ENCODE results near the gene VAMP1. TPM values are rescaled to one million over a fixed set of nuclear protein-coding genes. Genes with fewer than 3 reads are reported as not detected.
"Not testable (repeated sequence)": the region's sequence is repeated elsewhere in the genome, so short reads cannot be mapped to it uniquely, and the experiment has no call there.

Gene VAMP1
- total RNA-seq, 4 donors from 2014 or later: 2.6 to 23.1 (median 17.7) TPM

GRCh38 chr12:6469092-6469491 is 1.4 kb downstream of the VAMP1 start:
- no peaks in the 10 kb centered on the region for H3K27me3 ChIP-seq
- peak overlapping the region; percentile 88 to 96 (median 90) for H3K27ac ChIP-seq
- in situ Hi-C loops (cut with MboI; ENCODE audit: low pct_ligation_motif_present in 1 of 4, low pct_unique_long_range_greater_than_20kb in 1 of 4, low sequenced_read_pairs in 3 of 4) (loop anchor here in 2 of 4 donors (5.0 to 25.0 kb wide), 2 partner anchors 47 to 132 kb away; partner anchors contain the start of gene TNFRSF1A (in 2 of the 2)), intact Hi-C loops (cut with DNase I; ENCODE audit: low total_unique reads) (loop anchor here (5.0 kb wide), 1 partner anchor 147 kb away; no protein-coding TSS in a partner anchor)
- DNase-seq: no peak
- no peaks in the 10 kb centered on the region for H3K9me3 ChIP-seq
- TF ChIP-seq POLR2A (IDR thresholded peaks at IDR 0.05) (no peak), CTCF (IDR thresholded peaks at IDR 0.05) (no peak), EP300 (IDR thresholded peaks at IDR 0.05; ENCODE audit: low read depth) (no peak), POLR2AphosphoS5 (IDR thresholded peaks at IDR 0.05) (no peak)
- peak overlapping the region in 1 of 4 donors; percentile 59 for H3K4me3 ChIP-seq
- WGBS, 2 donors (ENCODE audit: low coverage in 1 of 2): 60% methylated on average over 6 of the region's 6 CpGs; no CpG with 5 or more reads in 1 of the 2 donors
- peaks cover 8 to 48% (median 33%) of the 10 kb centered on the region in 4 donors for H3K4me1 ChIP-seq
- H3K36me3 ChIP-seq: peaks cover 0 to 15% (median 5%) of the 10 kb centered on the region in 4 donors

- H3K9me3 ChIP-seq: no peaks in the 10 kb centered on the region
- peak overlapping the region in 2 of 4 donors; percentile 13 to 90 for H3K27ac ChIP-seq
- peaks cover 0 to 17% (median 8%) of the 10 kb centered on the region in 4 donors for H3K36me3 ChIP-seq
- no peak for DNase-seq
- no peak overlapping the region for H3K4me3 ChIP-seq
- in situ Hi-C loops (cut with MboI; ENCODE audit: low pct_ligation_motif_present in 1 of 4, low pct_unique_long_range_greater_than_20kb in 1 of 4, low sequenced_read_pairs in 3 of 4) (loop anchor here in 2 of 4 donors (5.0 to 25.0 kb wide), 2 partner anchors 46 to 131 kb away; partner anchors contain the start of gene TNFRSF1A (in 2 of the 2)), intact Hi-C loops (cut with DNase I; ENCODE audit: low total_unique reads) (loop anchor here (5.0 kb wide), 1 partner anchor 146 kb away; no protein-coding TSS in a partner anchor)
- H3K4me1 ChIP-seq: peaks cover 8 to 54% (median 33%) of the 10 kb centered on the region in 4 donors
- TF ChIP-seq POLR2AphosphoS5 (IDR thresholded peaks at IDR 0.05) (no peak), EP300 (IDR thresholded peaks at IDR 0.05; ENCODE audit: low read depth) (no peak), POLR2A (IDR thresholded peaks at IDR 0.05) (no peak), CTCF (IDR thresholded peaks at IDR 0.05) (no peak)
- H3K27me3 ChIP-seq: no peaks in the 10 kb centered on the region
These were observed 2.2 kb downstream of the VAMP1 start for GRCh38 chr12:6468283-6468575.

- H3K27me3 ChIP-seq, H3K9me3 ChIP-seq, H3K4me3 ChIP-seq, DNase-seq: not testable (repeated sequence)
- Histone ChIP-seq H3K27ac (peak overlapping the region in 2 of 4 donors; percentile 13 to 90), H3K36me3 (peaks cover 0 to 21% (median 9%) of the 10 kb centered on the region in 4 donors), H3K4me1 (peaks cover 8 to 56% (median 33%) of the 10 kb centered on the region in 4 donors)
- in situ Hi-C loops (cut with MboI; ENCODE audit: low pct_ligation_motif_present in 1 of 4, low pct_unique_long_range_greater_than_20kb in 1 of 4, low sequenced_read_pairs in 3 of 4) (loop anchor here in 2 of 4 donors (5.0 to 25.0 kb wide), 2 partner anchors 45 to 130 kb away; partner anchors contain the start of gene TNFRSF1A (in 2 of the 2)), intact Hi-C loops (cut with DNase I; ENCODE audit: low total_unique reads) (loop anchor here (5.0 kb wide), 1 partner anchor 145 kb away; no protein-coding TSS in a partner anchor)
- WGBS, 2 donors (ENCODE audit: low coverage in 1 of 2): 80 to 87% methylated on average over 3 to 8 of the region's 9 CpGs
These were observed 2.8 kb downstream of the VAMP1 start for GRCh38 chr12:6467571-6468282.

GRCh38 chr12:6466751-6467150 is 3.7 kb downstream of the VAMP1 start:
- in situ Hi-C loops (cut with MboI; ENCODE audit: low pct_ligation_motif_present in 1 of 4, low pct_unique_long_range_greater_than_20kb in 1 of 4, low sequenced_read_pairs in 3 of 4): loop anchor here in 2 of 4 donors (5.0 to 25.0 kb wide), 2 partner anchors 44 to 129 kb away; partner anchors contain the start of gene TNFRSF1A (in 2 of the 2)
- not testable (repeated sequence) for H3K9me3 ChIP-seq, DNase-seq, H3K27ac ChIP-seq, H3K27me3 ChIP-seq, H3K4me3 ChIP-seq
- Histone ChIP-seq H3K36me3 (peaks cover 0 to 29% (median 10%) of the 10 kb centered on the region in 4 donors), H3K4me1 (peaks cover 12 to 62% (median 33%) of the 10 kb centered on the region in 4 donors)
- 87 to 100% methylated on average over 1 to 4 of the region's 4 CpGs for WGBS, 2 donors (ENCODE audit: low coverage in 1 of 2)
- intact Hi-C loops (cut with DNase I; ENCODE audit: low total_unique reads): loop anchor here (5.0 kb wide), 1 partner anchor 144 kb away; no protein-coding TSS in a partner anchor

GRCh38 chr12:6466184-6466573 is 4.3 kb downstream of the VAMP1 start:
- Histone ChIP-seq H3K9me3 (no peaks in the 10 kb centered on the region), H3K36me3 (peaks cover 0 to 29% (median 13%) of the 10 kb centered on the region in 4 donors)

More at GRCh38 chr12:6466184-6466573, 4.3 kb downstream of the VAMP1 start:
- intact Hi-C loops (cut with DNase I; ENCODE audit: low total_unique reads): loop anchor here (5.0 kb wide), 1 partner anchor 144 kb away; no protein-coding TSS in a partner anchor
- DNase-seq: no peak
- WGBS, 2 donors (ENCODE audit: low coverage in 1 of 2): 75 to 85% methylated on average over 4 to 5 of the region's 5 CpGs
- TF ChIP-seq POLR2A (IDR thresholded peaks at IDR 0.05): no peak
- TF ChIP-seq POLR2AphosphoS5 (IDR thresholded peaks at IDR 0.05): no peak
- TF ChIP-seq EP300 (IDR thresholded peaks at IDR 0.05; ENCODE audit: low read depth): no peak
- TF ChIP-seq CTCF (IDR thresholded peaks at IDR 0.05): no peak
- Histone ChIP-seq H3K27me3 (no peaks in the 10 kb centered on the region), H3K4me1 (peaks cover 12 to 64% (median 30%) of the 10 kb centered on the region in 4 donors), H3K4me3 (no peak overlapping the region), H3K27ac (peak overlapping the region in 1 of 4 donors; percentile 23)
- in situ Hi-C loops (cut with MboI; ENCODE audit: low pct_ligation_motif_present in 1 of 4, low pct_unique_long_range_greater_than_20kb in 1 of 4, low sequenced_read_pairs in 3 of 4): loop anchor here in 2 of 4 donors (5.0 to 25.0 kb wide), 2 partner anchors 44 to 129 kb away; partner anchors contain the start of gene TNFRSF1A (in 2 of the 2)

All from transverse colon (tissue), 4 donors.